Stomach (tissue), 9 donors: ENCODE results near the gene UCK2. TPM values are rescaled to one million over a fixed set of nuclear protein-coding genes. Genes with fewer than 3 reads are reported as not detected.

ENCODE experiments used
- DNase-seq, 2 donors: peaks; one replicate each; pipeline versions ENCODE4 v3.0.0 to v3.0.0-alpha.2; 2013 to 2019
- H3K27ac ChIP-seq, 5 donors: fragments of 200-600 bp in 4 of 5; sonication (generic) in 4 of 5; one replicate each; pipeline ENCODE4 v1.5.1; 2013 to 2019; ENCODE audit warnings: mild to moderate bottlenecking in 1 of 5, moderate library complexity in 1 of 5
- H3K27me3 ChIP-seq, 3 donors: fragments of 200-600 bp; sonication (generic); one replicate each; pipeline ENCODE4 v1.5.1; 2017 to 2019; ENCODE audit warnings: mixed run types in 1 of 3
- H3K36me3 ChIP-seq, 4 donors: fragments of 200-600 bp; sonication (generic); 1 replicate in 3 of 4; 2 replicates in 1 of 4; pipeline ENCODE4 v1.5.1; 2016 to 2019
- H3K4me1 ChIP-seq, 4 donors: fragments of 200-600 bp; sonication (generic); one replicate each; pipeline ENCODE4 v1.5.1; 2016 to 2019
- H3K4me3 ChIP-seq, 4 donors: fragments of 200-600 bp; sonication (generic) in 3 of 4; one replicate each; pipeline ENCODE4 v1.5.1; 2016 to 2019; ENCODE audit warnings: mild to moderate bottlenecking in 1 of 4
- H3K9me3 ChIP-seq, 4 donors: fragments of 200-600 bp; sonication (generic); one replicate each; pipeline ENCODE4 v1.5.1; 2016 to 2019
- CTCF ChIP-seq, 7 experiments: fragments of 450-650 bp in 4 of 7; fragments of 200-600 bp in 3 of 7; sonication (generic) in 3 of 7; IDR thresholded peaks; one replicate each; pipeline ENCODE4 v1.5.1; 2016 to 2019; ENCODE audit warnings: antibody characterized with exemption in 7 of 7, control low read depth in 2 of 7, mild to moderate bottlenecking in 1 of 7
- EP300 ChIP-seq: sonication (generic); formaldehyde crosslinking; IDR thresholded peaks from one replicate; pipeline ENCODE4 v1.6.1; 2017; ENCODE audit warnings: antibody characterized with exemption
- POLR2A ChIP-seq, 4 donors: fragments of 450-650 bp; IDR thresholded peaks; one replicate each; pipeline ENCODE4 v1.6.1; 2016; ENCODE audit warnings: antibody characterized with exemption in 4 of 4, control low read depth in 2 of 4, mild to moderate bottlenecking in 1 of 4, moderate library complexity in 1 of 4
- POLR2AphosphoS5 ChIP-seq, 3 donors: sonication (generic); formaldehyde crosslinking; IDR thresholded peaks; one replicate each; pipeline ENCODE4 v1.6.1; 2016; ENCODE audit warnings: antibody characterized with exemption in 3 of 3
- WGBS, 5 donors: extraction: QIAGEN DNeasy Blood & Tissue Kit in 3 of 5; methylation state at CpG; one replicate each; pipeline versions ENCODE4 v1.1.5 to v1.1.7; 2013 to 2018; 5-methylcytosine and 5-hydroxymethylcytosine counted together
- intact Hi-C: fragments of 100-400 bp; cut with DNase I; formaldehyde crosslinking; loops from one replicate; pipeline ENCODE4 v1.15.1; 2023; ENCODE audit warnings: low total_unique reads
- polyA plus RNA-seq, 3 donors: library from polyadenylated mRNA; stranded (reverse); fragments of 200-250 nt; gene quantifications; one replicate each; pipeline ENCODE4 v1.2.3, GENCODE V29; 2013
- total RNA-seq, 5 donors: library from RNA; depleted of rRNA; stranded (reverse); fragments of >200 nt; gene quantifications; one replicate each; pipeline versions ENCODE4 v1.1.0 to v1.2.3, GENCODE V29; 2014 to 2016
- donor health status: healthy with polysubstance abuse.
- donor health status: Bipolar disorder and iron deficiency.
- donor health status: healthy.

UCK2 gene
- total and polyA plus RNA-seq, 8 donors = 12.3 to 72.8 (median 30.3) TPM

GRCh38 chr1:165937829-165938228, 110.4 kb downstream of the UCK2 start:
- Histone ChIP-seq H3K36me3 (no peaks in the 10 kb centered on the region), H3K27ac (no peak overlapping the region), H3K4me1 (no peaks in the 10 kb centered on the region), H3K9me3 (no peaks in the 10 kb centered on the region), H3K27me3 (peaks cover 0 to 7% (median 0%) of the 10 kb centered on the region in 3 donors), H3K4me3 (no peak overlapping the region)
- DNase-seq = no peak
- intact Hi-C loops = no loop called here
- 84 to 97% (median 88%) methylated on average over 2 of the region's 2 CpGs for WGBS, 5 donors
- TF ChIP-seq CTCF (IDR thresholded peaks at IDR 0.05) (no peak), POLR2A (IDR thresholded peaks at IDR 0.05) (no peak), EP300 (no peak), POLR2AphosphoS5 (IDR thresholded peaks at IDR 0.05) (no peak)

GRCh38 chr1:165938844-165939243, 111.4 kb downstream of the UCK2 start:
- no peak for DNase-seq
- Histone ChIP-seq H3K27ac (no peak overlapping the region), H3K4me3 (no peak overlapping the region), H3K36me3 (no peaks in the 10 kb centered on the region), H3K4me1 (no peaks in the 10 kb centered on the region), H3K9me3 (no peaks in the 10 kb centered on the region), H3K27me3 (peaks cover 0 to 1% (median 0%) of the 10 kb centered on the region in 3 donors)
- 75 to 91% (median 87%) methylated on average over 2 of the region's 2 CpGs for WGBS, 5 donors
- no peak for TF ChIP-seq CTCF (IDR thresholded peaks at IDR 0.05)
- no peak for TF ChIP-seq POLR2A (IDR thresholded peaks at IDR 0.05)
- TF ChIP-seq POLR2AphosphoS5 (IDR thresholded peaks at IDR 0.05) = no peak
- no peak for TF ChIP-seq EP300
- intact Hi-C loops = no loop called here

GRCh38 chr1:165941531-165941930, 114.1 kb downstream of the UCK2 start:
- H3K9me3 ChIP-seq = no peaks in the 10 kb centered on the region
- no peaks in the 10 kb centered on the region for H3K36me3 ChIP-seq
- intact Hi-C loops = no loop called here
- H3K4me3 ChIP-seq = no peak overlapping the region
- no peak for DNase-seq
- H3K4me1 ChIP-seq = no peaks in the 10 kb centered on the region
- no peak for TF ChIP-seq POLR2AphosphoS5 (IDR thresholded peaks at IDR 0.05)
- no peak for TF ChIP-seq POLR2A (IDR thresholded peaks at IDR 0.05)
- no peak for TF ChIP-seq EP300
- TF ChIP-seq CTCF (IDR thresholded peaks at IDR 0.05) = no peak
- no peaks in the 10 kb centered on the region for H3K27me3 ChIP-seq
- no peak overlapping the region for H3K27ac ChIP-seq
- WGBS, 5 donors = 90 to 93% (median 92%) methylated on average over 19 to 21 of the region's 21 CpGs

- 63 to 80% (median 76%) methylated on average over 3 to 4 of the region's 4 CpGs for WGBS, 5 donors
Measured at GRCh38 chr1:165942062-165942461, 114.6 kb downstream of the UCK2 start.

More at GRCh38 chr1:165942062-165942461, 114.6 kb downstream of the UCK2 start:
- no peak for DNase-seq
- no peak overlapping the region for H3K27ac ChIP-seq
- no peaks in the 10 kb centered on the region for H3K36me3 ChIP-seq
- H3K27me3 ChIP-seq = no peaks in the 10 kb centered on the region
- intact Hi-C loops = no loop called here
- no peak overlapping the region for H3K4me3 ChIP-seq
- no peaks in the 10 kb centered on the region for H3K4me1 ChIP-seq
- TF ChIP-seq EP300 = no peak
- no peak for TF ChIP-seq POLR2A (IDR thresholded peaks at IDR 0.05)
- no peak for TF ChIP-seq CTCF (IDR thresholded peaks at IDR 0.05)
- no peak for TF ChIP-seq POLR2AphosphoS5 (IDR thresholded peaks at IDR 0.05)
- H3K9me3 ChIP-seq = no peaks in the 10 kb centered on the region
